NCI-H146 treated with DMSO at 0.1 percent for 48 hours (cell line): Measurements from ENCODE around the gene MROH7.

Source experiments
- DNase-seq: peaks from one replicate; lab custom pipeline; 2025; ENCODE audit not compliant: unreplicated experiment; lab: John Stamatoyannopoulos, UW

MROH7 gene

GRCh38 chr1:54649921-54650320, 8.3 kb downstream of the MROH7 start:
- no peak for DNase-seq

- DNase-seq, result no peak
Measured at GRCh38 chr1:54650417-54650816, 8.8 kb downstream of the MROH7 start.

GRCh38 chr1:54651608-54652007, 10.0 kb downstream of the MROH7 start:
- no peak for DNase-seq

- no peak for DNase-seq
Measured at GRCh38 chr1:54652168-54652567, 10.6 kb downstream of the MROH7 start.

GRCh38 chr1:54653036-54653435, 11.4 kb downstream of the MROH7 start:
- no peak for DNase-seq

- DNase-seq, result no peak
Measured at GRCh38 chr1:54658164-54658913, 16.8 kb downstream of the MROH7 start.

- no peak for DNase-seq
Measured at GRCh38 chr1:54663725-54664124, 22.1 kb downstream of the MROH7 start.

GRCh38 chr1:54664364-54664763, 22.8 kb downstream of the MROH7 start:
- DNase-seq, result no peak

GRCh38 chr1:54665852-54666251, 24.3 kb downstream of the MROH7 start:
- DNase-seq, result no peak

- no peak for DNase-seq
Measured at GRCh38 chr1:54666333-54666732, 24.7 kb downstream of the MROH7 start.

- no peak for DNase-seq
Measured at GRCh38 chr1:54667797-54668196, 26.2 kb downstream of the MROH7 start.

GRCh38 chr1:54668567-54668966, 27.0 kb downstream of the MROH7 start:
- no peak for DNase-seq

GRCh38 chr1:54671985-54672608, 30.5 kb downstream of the MROH7 start:
- peak; percentile 35 for DNase-seq

GRCh38 chr1:54678776-54679643, 37.4 kb downstream of the MROH7 start:
- no peak for DNase-seq

GRCh38 chr1:54679706-54680105, 38.1 kb downstream of the MROH7 start:
- DNase-seq, result no peak

- DNase-seq, result no peak
Measured at GRCh38 chr1:54680387-54680786, 38.8 kb downstream of the MROH7 start.

GRCh38 chr1:54681358-54681757, 39.8 kb downstream of the MROH7 start:
- peak; percentile 11 for DNase-seq

GRCh38 chr1:54683453-54683852, 41.9 kb downstream of the MROH7 start:
- no peak for DNase-seq

- no peak for DNase-seq
Measured at GRCh38 chr1:54685335-54685905, 43.8 kb downstream of the MROH7 start.

- no peak for DNase-seq
Measured at GRCh38 chr1:54686155-54686554, 44.6 kb downstream of the MROH7 start.

- DNase-seq, result no peak
Measured at GRCh38 chr1:54694771-54695170, 53.2 kb downstream of the MROH7 start.
